ENCODE measurements around the gene SLFN12.
"Not testable (repeated sequence)": the region's sequence is repeated elsewhere in the genome, so short reads cannot be mapped to it uniquely, and the experiment has no call there.

Gene SLFN12

GRCh38 chr17:35432176-35433074, at the start of gene SLFN12:
Gene SLFN12 (minus strand): TSS chr17:35432500. CDS start chr17:35423028, 9,472 bp downstream.
- no peak for DNase-seq

- no peak for DNase-seq
Observed at GRCh38 chr17:35479271-35479670, 47.0 kb upstream of the SLFN12 start.

- DNase-seq: no peak
Observed at GRCh38 chr17:35477248-35477647, 44.9 kb upstream of the SLFN12 start.

GRCh38 chr17:35476283-35476820, 44.1 kb upstream of the SLFN12 start:
- DNase-seq: no peak

- no peak for DNase-seq
Observed at GRCh38 chr17:35468475-35468874, 36.2 kb upstream of the SLFN12 start.

- no peak for DNase-seq
Observed at GRCh38 chr17:35467824-35468223, 35.5 kb upstream of the SLFN12 start.

GRCh38 chr17:35460354-35460851, 28.1 kb upstream of the SLFN12 start:
- DNase-seq: peak in 1 of 2 experiments; percentile 36

- not testable (repeated sequence) for DNase-seq
Observed at GRCh38 chr17:35454035-35454434, 21.7 kb upstream of the SLFN12 start.

GRCh38 chr17:35453171-35453570, 20.9 kb upstream of the SLFN12 start:
- DNase-seq: no peak

GRCh38 chr17:35449371-35449931, 17.2 kb upstream of the SLFN12 start:
- DNase-seq: no peak

GRCh38 chr17:35448899-35449227, 16.6 kb upstream of the SLFN12 start:
- DNase-seq: no peak

- no peak for DNase-seq
Observed at GRCh38 chr17:35448214-35448898, 16.1 kb upstream of the SLFN12 start, which contains the start of gene SLFN13. Gene SLFN13 (minus strand): TSS chr17:35448766. CDS start chr17:35445680, 3,086 bp downstream.

GRCh38 chr17:35447499-35447898, 15.2 kb upstream of the SLFN12 start:
- no peak for DNase-seq

- DNase-seq: no peak
Observed at GRCh38 chr17:35438433-35438832, 6.1 kb upstream of the SLFN12 start.

GRCh38 chr17:35433075-35433894, 985 bp upstream of the SLFN12 start:
- no peak for DNase-seq

GRCh38 chr17:35429702-35430101, 2.6 kb downstream of the SLFN12 start:
- DNase-seq: no peak

GRCh38 chr17:35428229-35428628, 4.1 kb downstream of the SLFN12 start:
- DNase-seq: no peak

- no peak for DNase-seq
Observed at GRCh38 chr17:35423761-35424160, 8.5 kb downstream of the SLFN12 start.

- DNase-seq: not testable (repeated sequence)
Observed at GRCh38 chr17:35421069-35421468, 11.2 kb downstream of the SLFN12 start.

- no peak for DNase-seq
Observed at GRCh38 chr17:35416659-35417058, 15.6 kb downstream of the SLFN12 start.

GRCh38 chr17:35414707-35415106, 17.6 kb downstream of the SLFN12 start:
- not testable (repeated sequence) for DNase-seq

GRCh38 chr17:35414247-35414646, 18.1 kb downstream of the SLFN12 start:
- no peak for DNase-seq
